CD4-positive, alpha-beta memory T cell (primary cell): ENCODE results near the gene RARA. TPM values are rescaled to one million over a fixed set of nuclear protein-coding genes. Genes with fewer than 3 reads are reported as not detected.

Experiments
- CTCF ChIA-PET: fragments of 350-600 bp; sonication (Branson Sonifier 250); formaldehyde crosslinking; loops from one replicate; lab custom pipeline; 2021; ENCODE audit warnings: inconsistent platforms; ENCODE audit not compliant: partially characterized antibody; lab: Charles Lee
- POLR2A ChIA-PET: fragments of 350-600 bp; sonication (Branson Sonifier 250); formaldehyde crosslinking; loops from one replicate; lab custom pipeline; 2021; ENCODE audit not compliant: partially characterized antibody; lab: Charles Lee
- DNase-seq, 5 donors: peaks; one replicate each; pipeline versions ENCODE4 v3.0.0 to v3.0.0-alpha.2; 2020 to 2022; ENCODE audit warnings: mixed read lengths in 1 of 5
- H3K27ac ChIP-seq: one replicate; pipeline ENCODE4 v1.7.0; 2013; ENCODE audit warnings: low read depth, low read length
- H3K27me3 ChIP-seq: 2 replicates; pipeline ENCODE4 v1.7.0; 2013; ENCODE audit warnings: mild to moderate bottlenecking, low read length, moderate library complexity; ENCODE audit not compliant: insufficient read depth
- H3K36me3 ChIP-seq: 2 replicates; pipeline ENCODE4 v1.7.0; 2013; ENCODE audit warnings: mild to moderate bottlenecking, low read length, moderate library complexity; ENCODE audit not compliant: insufficient read depth
- H3K4me1 ChIP-seq: 2 replicates; pipeline ENCODE4 v1.7.0; 2013; ENCODE audit warnings: mild to moderate bottlenecking, low read length, moderate library complexity; ENCODE audit not compliant: insufficient read depth
- H3K4me3 ChIP-seq, 2 donors: one replicate each; pipeline ENCODE4 v1.7.0; 2013; ENCODE audit warnings: low read length in 2 of 2, mild to moderate bottlenecking in 1 of 2
- H3K9me3 ChIP-seq, 2 donors: one replicate each; pipeline ENCODE4 v1.7.0; 2013; ENCODE audit warnings: low read length in 2 of 2, control low read depth in 1 of 2; ENCODE audit not compliant: control insufficient read depth in 1 of 2
- H3K27ac Mint-ChIP-seq, 7 donors: one replicate each; pipeline ENCODE4 v1.8.0; 2020 to 2021; ENCODE audit warnings: mixed read lengths in 7 of 7, mild to moderate bottlenecking in 6 of 7, inconsistent platforms in 3 of 7, moderate library complexity in 3 of 7
- H3K27me3 Mint-ChIP-seq, 2 donors: one replicate each; pipeline ENCODE4 v1.8.0; 2020 to 2021; ENCODE audit warnings: mixed read lengths in 2 of 2
- H3K36me3 Mint-ChIP-seq, 2 donors: one replicate each; pipeline ENCODE4 v1.8.0; 2020 to 2021; ENCODE audit warnings: mixed read lengths in 2 of 2, inconsistent platforms in 1 of 2, mild to moderate bottlenecking in 1 of 2
- H3K4me1 Mint-ChIP-seq, 4 donors: one replicate each; pipeline ENCODE4 v1.8.0; 2020 to 2021; ENCODE audit warnings: mixed read lengths in 4 of 4, mild to moderate bottlenecking in 1 of 4
- H3K4me3 Mint-ChIP-seq, 8 donors: one replicate each; pipeline ENCODE4 v1.8.0; 2020 to 2021; ENCODE audit warnings: mixed read lengths in 8 of 8, mild to moderate bottlenecking in 7 of 8, moderate library complexity in 6 of 8, inconsistent platforms in 3 of 8
- H3K9me3 Mint-ChIP-seq, 8 donors: one replicate each; pipeline ENCODE4 v1.8.0; 2020 to 2021; ENCODE audit warnings: mixed read lengths in 8 of 8, mild to moderate bottlenecking in 5 of 8, inconsistent platforms in 3 of 8, moderate library complexity in 1 of 8
- intact Hi-C: fragments of 100-400 bp; cut with micrococcal nuclease; formaldehyde crosslinking; loops from one replicate; pipeline ENCODE4 v1.15.1; 2023
- polyA plus RNA-seq, 2 donors: library from polyadenylated mRNA; unstranded; fragments of 300-500 nt; fragmentation: Illumina TruSeq; gene quantifications; one replicate each; pipeline ENCODE4 v1.2.3, GENCODE V29; 2021
- total RNA-seq, 2 experiments: library from RNA; stranded (reverse); gene quantifications; one replicate each; pipeline ENCODE4 v1.2.3, GENCODE V29; 2021

The RARA gene
- total and polyA plus RNA-seq, 4 experiments from 2014 or later: 5.1 to 54.5 (median 37.4) TPM

DNA sequence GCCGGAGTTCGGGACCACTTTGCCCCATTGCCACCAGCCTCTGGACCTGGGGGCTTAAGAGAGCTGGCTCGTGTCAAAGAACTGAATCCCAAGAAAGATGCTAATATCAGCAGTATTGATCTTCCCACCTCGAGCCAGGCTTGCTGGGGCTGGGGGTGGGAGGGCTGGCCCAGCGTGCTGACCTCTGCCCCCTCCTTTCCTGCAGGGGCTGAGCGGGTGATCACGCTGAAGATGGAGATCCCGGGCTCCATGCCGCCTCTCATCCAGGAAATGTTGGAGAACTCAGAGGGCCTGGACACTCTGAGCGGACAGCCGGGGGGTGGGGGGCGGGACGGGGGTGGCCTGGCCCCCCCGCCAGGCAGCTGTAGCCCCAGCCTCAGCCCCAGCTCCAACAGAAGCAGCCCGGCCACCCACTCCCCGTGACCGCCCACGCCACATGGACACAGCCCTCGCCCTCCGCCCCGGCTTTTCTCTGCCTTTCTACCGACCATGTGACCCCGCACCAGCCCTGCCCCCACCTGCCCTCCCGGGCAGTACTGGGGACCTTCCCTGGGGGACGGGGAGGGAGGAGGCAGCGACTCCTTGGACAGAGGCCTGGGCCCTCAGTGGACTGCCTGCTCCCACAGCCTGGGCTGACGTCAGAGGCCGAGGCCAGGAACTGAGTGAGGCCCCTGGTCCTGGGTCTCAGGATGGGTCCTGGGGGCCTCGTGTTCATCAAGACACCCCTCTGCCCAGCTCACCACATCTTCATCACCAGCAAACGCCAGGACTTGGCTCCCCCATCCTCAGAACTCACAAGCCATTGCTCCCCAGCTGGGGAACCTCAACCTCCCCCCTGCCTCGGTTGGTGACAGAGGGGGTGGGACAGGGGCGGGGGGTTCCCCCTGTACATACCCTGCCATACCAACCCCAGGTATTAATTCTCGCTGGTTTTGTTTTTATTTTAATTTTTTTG is 47.1 kb downstream of the RARA start:
- Histone ChIP-seq H3K4me1 (peaks cover 9% of the 10 kb centered on the region), H3K27ac (no peak overlapping the region), H3K4me3 (no peak overlapping the region), H3K36me3 (peaks cover 29% of the 10 kb centered on the region), H3K9me3 (no peaks in the 10 kb centered on the region), H3K27me3 (no peaks in the 10 kb centered on the region)
- POLR2A ChIA-PET: interaction anchor here (0.5 to 29.0 kb wide), 6 partner anchors 11 to 291 kb away, joined by 3 to 1054 read pairs (median 10); partner anchors contain the start of genes RARA and SMARCE1
- intact Hi-C loops: loop anchor here (1.0 to 5.0 kb wide), 3 partner anchors 41 to 266 kb away; no protein-coding TSS in a partner anchor
- Mint-ChIP-seq H3K4me1 (peaks cover 11 to 25% (median 12%) of the 10 kb centered on the region in 4 donors), H3K9me3 (no peaks in the 10 kb centered on the region), H3K4me3 (no peak overlapping the region), H3K36me3 (peaks cover 9 to 32% of the 10 kb centered on the region in 2 donors), H3K27me3 (peaks cover 0 to 4% of the 10 kb centered on the region in 2 donors), H3K27ac (peak overlapping the region in 2 of 7 donors; percentile 68 to 73)
- CTCF ChIA-PET: interaction anchor here (1.1 to 10.0 kb wide), 20 partner anchors 15 to 204 kb away, joined by 3 to 573 read pairs (median 7); partner anchors contain the start of gene RARA
- DNase-seq: no peak

DNA sequence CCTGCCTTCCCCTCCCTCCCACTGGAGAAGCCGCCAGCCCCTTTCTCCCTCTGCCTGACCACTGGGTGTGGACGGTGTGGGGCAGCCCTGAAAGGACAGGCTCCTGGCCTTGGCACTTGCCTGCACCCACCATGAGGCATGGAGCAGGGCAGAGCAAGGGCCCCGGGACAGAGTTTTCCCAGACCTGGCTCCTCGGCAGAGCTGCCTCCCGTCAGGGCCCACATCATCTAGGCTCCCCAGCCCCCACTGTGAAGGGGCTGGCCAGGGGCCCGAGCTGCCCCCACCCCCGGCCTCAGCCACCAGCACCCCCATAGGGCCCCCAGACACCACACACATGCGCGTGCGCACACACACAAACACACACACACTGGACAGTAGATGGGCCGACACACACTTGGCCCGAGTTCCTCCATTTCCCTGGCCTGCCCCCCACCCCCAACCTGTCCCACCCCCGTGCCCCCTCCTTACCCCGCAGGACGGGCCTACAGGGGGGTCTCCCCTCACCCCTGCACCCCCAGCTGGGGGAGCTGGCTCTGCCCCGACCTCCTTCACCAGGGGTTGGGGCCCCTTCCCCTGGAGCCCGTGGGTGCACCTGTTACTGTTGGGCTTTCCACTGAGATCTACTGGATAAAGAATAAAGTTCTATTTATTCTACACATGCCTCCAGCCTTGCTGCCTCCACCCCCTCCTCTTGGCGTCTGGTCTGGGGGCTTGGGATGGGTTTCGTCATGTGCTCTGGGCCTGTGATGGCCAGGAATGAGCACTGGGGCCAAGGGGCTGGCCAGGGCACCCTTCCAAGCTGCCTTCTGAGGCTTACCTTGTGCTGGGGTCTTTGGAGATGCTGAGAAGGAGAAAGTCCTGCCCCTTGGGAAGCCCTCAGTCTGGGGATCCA is 48.3 kb downstream of the RARA start:
- POLR2A ChIA-PET: interaction anchor here (0.5 to 29.0 kb wide), 7 partner anchors 43 to 290 kb away, joined by 3 to 1054 read pairs (median 5); partner anchors contain the start of genes IGFBP4, RARA, SMARCE1 and TOP2A
- peaks cover 12% of the 10 kb centered on the region for H3K4me1 ChIP-seq
- Mint-ChIP-seq H3K36me3 (peaks cover 7 to 25% of the 10 kb centered on the region in 2 donors), H3K4me1 (peaks cover 10 to 22% (median 11%) of the 10 kb centered on the region in 4 donors), H3K27me3 (peaks cover 0 to 6% of the 10 kb centered on the region in 2 donors), H3K27ac (peak overlapping the region in 3 of 7 donors; percentile 64 to 79 (median 65)), H3K4me3 (no peak overlapping the region), H3K9me3 (no peaks in the 10 kb centered on the region)
- no peak for DNase-seq
- no peaks in the 10 kb centered on the region for H3K9me3 ChIP-seq
- H3K36me3 ChIP-seq: peaks cover 23% of the 10 kb centered on the region
- intact Hi-C loops: loop anchor here (5.0 kb wide), 2 partner anchors 40 to 265 kb away; no protein-coding TSS in a partner anchor
- CTCF ChIA-PET: interaction anchor here (0.6 to 10.0 kb wide), 16 partner anchors 8 to 1552 kb away, joined by 3 to 573 read pairs (median 5); partner anchors contain the start of gene RARA
- no peak overlapping the region for H3K4me3 ChIP-seq
- H3K27ac ChIP-seq: no peak overlapping the region
- H3K27me3 ChIP-seq: no peaks in the 10 kb centered on the region

DNA sequence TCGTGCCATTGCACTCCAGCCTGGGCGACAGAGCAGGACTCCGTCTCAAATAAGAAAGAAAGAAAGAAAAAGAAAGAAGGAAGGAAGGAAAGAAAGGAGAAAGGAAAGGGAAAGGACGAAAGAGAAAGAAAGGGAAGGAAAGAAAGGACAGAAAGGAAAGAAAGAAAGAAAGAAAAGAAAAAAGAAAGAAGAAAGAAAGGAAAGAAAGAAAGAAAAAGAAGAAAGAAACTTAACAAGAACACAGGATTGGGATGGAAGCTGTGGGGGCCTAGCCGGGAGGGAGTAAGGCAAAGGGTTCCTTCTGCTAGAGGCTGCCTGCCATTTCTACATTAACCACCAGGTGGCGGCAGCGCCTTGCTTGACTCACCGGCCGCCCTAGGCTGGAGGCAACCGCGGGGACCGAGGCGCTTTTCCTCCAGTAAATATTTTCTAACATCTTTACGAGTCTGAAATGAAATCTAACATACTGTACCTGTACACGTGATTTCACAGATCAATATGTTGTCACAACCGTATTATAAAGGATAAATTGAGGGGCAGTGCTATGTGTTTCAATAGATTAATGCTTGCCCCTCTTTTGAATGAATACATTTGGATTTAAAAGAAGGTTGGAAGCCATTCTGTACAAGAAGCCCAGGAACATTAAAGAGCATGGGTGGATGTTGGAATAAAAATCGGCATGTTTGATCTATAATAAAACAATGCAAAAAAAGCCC is 49.5 kb downstream of the RARA start:
- intact Hi-C loops: loop anchor here (1.0 to 5.0 kb wide), 7 partner anchors 14 to 264 kb away; partner anchors contain the start of genes IGFBP4 and TOP2A
- Mint-ChIP-seq H3K9me3 (no peaks in the 10 kb centered on the region), H3K36me3 (peaks cover 3 to 13% of the 10 kb centered on the region in 2 donors), H3K27ac (peak overlapping the region in 6 of 7 donors; percentile 37 to 91 (median 78)), H3K4me1 (peaks cover 5 to 18% (median 6%) of the 10 kb centered on the region in 4 donors), H3K4me3 (peak overlapping the region in 3 of 8 donors; percentile 13 to 52 (median 48)), H3K27me3 (peaks cover 0 to 7% of the 10 kb centered on the region in 2 donors)
- Histone ChIP-seq H3K4me3 (no peak overlapping the region), H3K4me1 (peaks cover 16% of the 10 kb centered on the region), H3K9me3 (no peaks in the 10 kb centered on the region), H3K27ac (no peak overlapping the region), H3K36me3 (peaks cover 14% of the 10 kb centered on the region), H3K27me3 (no peaks in the 10 kb centered on the region)
- ChIA-PET CTCF (interaction anchor here (0.8 to 10.0 kb wide), 17 partner anchors 10 to 369 kb away, joined by 3 to 573 read pairs (median 5); partner anchors contain the start of genes RARA and TOP2A), POLR2A (interaction anchor here (1.1 to 29.0 kb wide), 5 partner anchors 44 to 189 kb away, joined by 4 to 1054 read pairs (median 5); partner anchors contain the start of genes IGFBP4 and RARA)
- DNase-seq: peak; percentile 80 to 85 (median 82)

DNA sequence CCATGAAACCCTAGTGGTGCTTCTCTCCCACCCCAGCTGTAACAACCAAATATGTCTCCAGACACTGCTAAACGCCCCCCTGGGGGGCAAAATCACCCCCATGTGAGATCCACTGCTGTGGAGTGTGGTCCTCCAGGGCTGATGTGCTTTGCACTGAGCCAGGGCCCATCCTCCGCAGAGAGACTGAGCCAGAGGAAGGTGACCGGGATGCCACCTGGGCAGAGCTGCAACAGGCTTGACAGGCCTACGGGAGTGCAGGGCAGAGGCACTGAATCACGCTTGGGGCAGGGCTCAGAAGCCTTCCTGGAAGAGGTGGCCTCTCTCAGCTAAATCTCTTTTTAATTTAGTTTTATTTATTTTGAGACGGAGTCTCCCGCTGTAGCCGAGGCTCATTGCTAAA is 51.1 kb downstream of the RARA start:
- Histone ChIP-seq H3K36me3 (peaks cover 9% of the 10 kb centered on the region), H3K4me1 (peaks cover 21% of the 10 kb centered on the region), H3K4me3 (no peak overlapping the region), H3K27me3 (no peaks in the 10 kb centered on the region), H3K27ac (no peak overlapping the region), H3K9me3 (no peaks in the 10 kb centered on the region)
- Mint-ChIP-seq H3K27ac (no peak overlapping the region), H3K27me3 (peaks cover 0 to 7% of the 10 kb centered on the region in 2 donors), H3K4me3 (no peak overlapping the region), H3K9me3 (no peaks in the 10 kb centered on the region), H3K4me1 (peaks cover 6 to 12% (median 9%) of the 10 kb centered on the region in 4 donors), H3K36me3 (peaks cover 3 to 4% of the 10 kb centered on the region in 2 donors)
- intact Hi-C loops: no loop called here
- DNase-seq: no peak
- ChIA-PET POLR2A (interaction anchor here (1.0 to 5.0 kb wide), 2 partner anchors 37 to 173 kb away, joined by 3 to 26 read pairs; no protein-coding TSS in a partner anchor), CTCF (interaction anchor here (1.3 to 10.0 kb wide), 5 partner anchors 53 to 200 kb away, joined by 4 to 573 read pairs (median 37); partner anchors contain the start of gene RARA)

DNA sequence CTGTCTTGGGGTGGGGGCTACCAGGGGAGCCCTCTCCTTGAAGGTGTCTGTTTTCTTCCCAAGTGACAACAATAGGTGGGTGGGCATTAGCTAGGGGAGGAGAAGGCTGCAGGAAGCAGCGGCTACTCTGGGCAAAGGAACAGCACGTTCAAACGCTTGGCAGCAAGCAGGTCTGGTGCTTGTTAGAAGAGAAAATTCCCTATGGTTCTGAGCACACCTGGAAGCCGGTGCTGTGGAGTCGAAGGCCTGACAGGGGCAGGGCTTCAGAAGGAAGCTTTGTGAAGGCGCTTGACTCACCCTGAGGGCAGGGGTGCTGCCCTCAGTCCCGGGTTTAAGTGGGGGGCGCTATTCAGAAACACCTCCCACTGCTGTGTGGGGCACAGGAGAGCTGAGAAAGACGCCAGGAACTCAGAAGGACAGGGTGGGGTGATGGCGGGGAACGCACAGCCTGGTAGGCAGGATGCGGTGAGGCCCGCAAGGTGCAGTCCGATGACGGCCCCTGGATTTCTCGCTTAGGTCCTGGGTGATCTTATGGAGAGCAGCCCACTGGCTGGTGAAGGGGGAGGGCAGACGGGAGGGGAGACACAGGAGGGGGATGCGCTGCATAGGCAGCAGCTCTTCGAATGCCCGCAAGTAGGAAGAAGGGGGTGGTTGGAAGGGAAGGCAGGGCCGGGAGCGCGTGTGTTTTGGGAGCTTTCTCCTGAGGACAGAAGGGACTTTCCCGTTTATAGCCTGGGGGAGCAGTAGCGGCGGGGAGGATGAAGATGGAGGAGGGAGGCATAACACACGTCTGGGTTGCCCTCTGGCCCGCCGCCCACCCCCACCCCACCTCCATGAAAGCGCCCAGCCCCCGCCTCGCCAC is 52.3 kb downstream of the RARA start:
- peak overlapping the region in 4 of 8 donors; percentile 9 to 62 (median 42) for H3K4me3 Mint-ChIP-seq
- ChIA-PET CTCF (interaction anchor here (0.8 to 9.8 kb wide), 10 partner anchors 10 to 199 kb away, joined by 3 to 71 read pairs (median 6); partner anchors contain the start of gene IGFBP4), POLR2A (interaction anchor here (1.0 to 5.0 kb wide), 4 partner anchors 56 to 200 kb away, joined by 3 to 26 read pairs (median 9); partner anchors contain the start of gene TOP2A)
- intact Hi-C loops: no loop called here
- H3K27ac ChIP-seq: no peak overlapping the region
- DNase-seq: no peak
- no peaks in the 10 kb centered on the region for H3K9me3 Mint-ChIP-seq
- H3K27ac Mint-ChIP-seq: peak overlapping the region in 1 of 7 donors; percentile 12
- H3K4me3 ChIP-seq: no peak overlapping the region
- H3K4me1 ChIP-seq: peaks cover 21% of the 10 kb centered on the region
- H3K9me3 ChIP-seq: no peaks in the 10 kb centered on the region
- H3K27me3 Mint-ChIP-seq: peaks cover 0 to 7% of the 10 kb centered on the region in 2 donors
- H3K36me3 Mint-ChIP-seq: no peaks in the 10 kb centered on the region
- peaks cover 5 to 12% (median 8%) of the 10 kb centered on the region in 4 donors for H3K4me1 Mint-ChIP-seq
- H3K27me3 ChIP-seq: no peaks in the 10 kb centered on the region
- H3K36me3 ChIP-seq: no peaks in the 10 kb centered on the region
